Colonic mucosa (tissue), 4 donors: ENCODE results near the gene PHACTR1. TPM values are rescaled to one million over a fixed set of nuclear protein-coding genes. Genes with fewer than 3 reads are reported as not detected.
A peak's percentile ranks its signal among the peaks of the same experiment; 100 is the strongest.

Experiments used
- DNase-seq: peaks from one replicate; pipeline ENCODE4 v3.0.0-alpha.2; 2020
- H3K27ac ChIP-seq: fragments of 200-600 bp; one replicate; pipeline ENCODE4 v1.8.0; 2021
- H3K27me3 ChIP-seq: fragments of 200-600 bp; one replicate; pipeline ENCODE4 v1.8.0; 2021
- H3K36me3 ChIP-seq: fragments of 200-600 bp; one replicate; pipeline ENCODE4 v1.8.0; 2021
- H3K4me1 ChIP-seq: fragments of 200-600 bp; one replicate; pipeline ENCODE4 v1.8.0; 2021; ENCODE audit warnings: mild to moderate bottlenecking
- H3K4me3 ChIP-seq: fragments of 200-600 bp; one replicate; pipeline ENCODE4 v1.8.0; 2021
- H3K9ac ChIP-seq, 2 donors: one replicate each; pipeline ENCODE4 v1.7.0; 2013; ENCODE audit warnings: control low read depth in 2 of 2, low read depth in 2 of 2, low read length in 2 of 2
- H3K9me3 ChIP-seq: fragments of 200-600 bp; one replicate; pipeline ENCODE4 v1.8.0; 2021
- intact Hi-C: fragments of 100-400 bp; cut with DNase I; formaldehyde crosslinking; loops from one replicate; pipeline ENCODE4 v1.14.1; 2022
- total RNA-seq, 2 donors: library from RNA; stranded (reverse); fragmentation: NEBNext Ultra II Directional in 1 of 2; extraction: Animal tissue kit (Norgen Biotek cat#: 25700) in 1 of 2; gene quantifications; one replicate each; pipeline ENCODE4 v1.2.1, GENCODE V29; 2021
- TF ChIP-seq, protein P1 (sequence below): fragments of 200-600 bp; IDR thresholded peaks from one replicate; pipeline ENCODE4 v1.8.0; 2022; ENCODE audit warnings: antibody characterized with exemption, mild to moderate bottlenecking
- donor health status: healthy.
- donor health status: DM: no; HTN: no; CAD: no.
- donor health status: DM: no; HTN: no; CAD: no.

Gene PHACTR1
- total RNA-seq, 2 donors from 2014 or later = 1.7 to 2.2 TPM

DNA sequence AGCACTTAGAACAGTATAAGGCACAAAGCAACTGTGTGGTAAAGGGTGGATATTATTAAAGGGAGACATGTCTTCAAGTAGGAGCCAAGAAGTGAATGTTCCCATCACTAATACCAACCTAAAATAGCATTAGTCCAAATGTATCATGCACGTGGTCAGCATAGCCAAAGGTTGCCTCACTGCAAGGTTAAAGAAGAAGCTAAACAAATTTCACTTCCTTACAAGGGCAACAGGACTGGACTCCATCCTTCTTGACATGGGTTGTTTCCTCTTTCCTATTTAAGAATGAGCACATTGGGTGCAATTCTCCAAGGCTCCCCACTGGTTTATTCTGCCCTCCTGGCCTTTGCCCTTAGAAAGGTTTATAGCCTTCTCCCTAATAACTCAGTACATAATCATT is 186.7 kb downstream of the PHACTR1 start:
- no peak overlapping the region for H3K4me3 ChIP-seq
- no peaks in the 10 kb centered on the region for H3K36me3 ChIP-seq
- H3K4me1 ChIP-seq = no peaks in the 10 kb centered on the region
- H3K9ac ChIP-seq = no peak overlapping the region
- intact Hi-C loops = loop anchor here (10.0 kb wide), 1 partner anchor 632 kb away; no protein-coding TSS in a partner anchor
- H3K27ac ChIP-seq = no peak overlapping the region
- H3K9me3 ChIP-seq = no peaks in the 10 kb centered on the region
- TF ChIP-seq, protein P1, sequence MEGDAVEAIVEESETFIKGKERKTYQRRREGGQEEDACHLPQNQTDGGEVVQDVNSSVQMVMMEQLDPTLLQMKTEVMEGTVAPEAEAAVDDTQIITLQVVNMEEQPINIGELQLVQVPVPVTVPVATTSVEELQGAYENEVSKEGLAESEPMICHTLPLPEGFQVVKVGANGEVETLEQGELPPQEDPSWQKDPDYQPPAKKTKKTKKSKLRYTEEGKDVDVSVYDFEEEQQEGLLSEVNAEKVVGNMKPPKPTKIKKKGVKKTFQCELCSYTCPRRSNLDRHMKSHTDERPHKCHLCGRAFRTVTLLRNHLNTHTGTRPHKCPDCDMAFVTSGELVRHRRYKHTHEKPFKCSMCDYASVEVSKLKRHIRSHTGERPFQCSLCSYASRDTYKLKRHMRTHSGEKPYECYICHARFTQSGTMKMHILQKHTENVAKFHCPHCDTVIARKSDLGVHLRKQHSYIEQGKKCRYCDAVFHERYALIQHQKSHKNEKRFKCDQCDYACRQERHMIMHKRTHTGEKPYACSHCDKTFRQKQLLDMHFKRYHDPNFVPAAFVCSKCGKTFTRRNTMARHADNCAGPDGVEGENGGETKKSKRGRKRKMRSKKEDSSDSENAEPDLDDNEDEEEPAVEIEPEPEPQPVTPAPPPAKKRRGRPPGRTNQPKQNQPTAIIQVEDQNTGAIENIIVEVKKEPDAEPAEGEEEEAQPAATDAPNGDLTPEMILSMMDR = no peak
- no peak for DNase-seq
- no peaks in the 10 kb centered on the region for H3K27me3 ChIP-seq

DNA sequence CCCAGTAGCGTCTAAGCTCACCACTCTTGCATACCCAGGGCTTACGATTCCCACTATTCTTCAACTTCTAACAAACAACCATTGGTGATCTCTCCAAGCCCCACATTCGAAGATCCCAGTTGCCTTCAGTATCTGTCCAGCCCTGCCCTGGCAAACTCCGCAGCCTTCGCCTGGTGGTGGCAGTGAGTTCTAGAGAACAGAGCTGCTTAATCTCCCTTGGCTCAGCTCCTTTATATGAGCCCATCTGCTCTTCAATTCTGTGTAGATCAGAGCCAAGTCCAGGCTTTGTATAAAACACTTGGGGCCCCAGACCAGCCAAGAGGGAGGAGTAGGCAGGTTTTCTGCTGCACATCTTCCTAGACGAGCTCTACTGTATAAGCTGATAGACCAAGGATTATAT is 193.3 kb downstream of the PHACTR1 start:
- no peak overlapping the region for H3K4me3 ChIP-seq
- H3K36me3 ChIP-seq = no peaks in the 10 kb centered on the region
- no peak overlapping the region for H3K27ac ChIP-seq
- intact Hi-C loops = loop anchor here (10.0 kb wide), 1 partner anchor 625 kb away; no protein-coding TSS in a partner anchor
- H3K9me3 ChIP-seq = no peaks in the 10 kb centered on the region
- TF ChIP-seq, protein P1 = no peak
- H3K9ac ChIP-seq = no peak overlapping the region
- no peaks in the 10 kb centered on the region for H3K27me3 ChIP-seq
- DNase-seq = no peak
- H3K4me1 ChIP-seq = no peaks in the 10 kb centered on the region

DNA sequence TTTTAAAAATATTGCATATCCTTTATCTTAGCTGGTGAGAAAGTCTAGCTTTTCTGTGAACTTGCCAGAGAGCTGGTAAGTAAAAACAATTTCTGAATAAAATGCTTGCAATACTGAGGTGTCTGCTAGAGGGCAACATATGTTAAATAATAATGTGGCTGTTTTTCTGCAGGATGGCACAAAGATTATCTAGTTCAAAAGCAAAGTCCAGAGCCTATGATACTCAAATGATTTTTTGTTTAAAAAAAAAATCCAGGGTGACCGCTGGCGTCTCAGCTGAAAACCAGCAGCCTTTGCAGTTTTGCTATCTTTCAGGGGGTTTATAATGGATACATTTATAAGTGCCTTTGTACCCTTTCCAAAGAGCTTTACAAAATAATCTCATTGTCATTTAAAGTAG is 194.9 kb downstream of the PHACTR1 start:
- TF ChIP-seq, protein P1 = peak; percentile 34

GRCh38 chr6:12913201-12913600 is 196.6 kb downstream of the PHACTR1 start:
- H3K4me1 ChIP-seq = no peaks in the 10 kb centered on the region
- no peaks in the 10 kb centered on the region for H3K36me3 ChIP-seq
- TF ChIP-seq, protein P1 = no peak
- intact Hi-C loops = loop anchor here (2.0 kb wide), 1 partner anchor 420 kb away; no protein-coding TSS in a partner anchor
- H3K27me3 ChIP-seq = no peaks in the 10 kb centered on the region
- no peak overlapping the region for H3K4me3 ChIP-seq
- H3K9me3 ChIP-seq = no peaks in the 10 kb centered on the region
- DNase-seq = no peak
- no peak overlapping the region for H3K9ac ChIP-seq
- H3K27ac ChIP-seq = no peak overlapping the region

More for the DNA sequence above, 194.9 kb downstream of the PHACTR1 start:
- Histone ChIP-seq H3K4me1 (no peaks in the 10 kb centered on the region), H3K27ac (no peak overlapping the region), H3K4me3 (no peak overlapping the region), H3K27me3 (no peaks in the 10 kb centered on the region), H3K9me3 (no peaks in the 10 kb centered on the region), H3K36me3 (no peaks in the 10 kb centered on the region), H3K9ac (no peak overlapping the region)
- intact Hi-C loops = no loop called here
- no peak for DNase-seq

GRCh38 chr6:12916006-12916405 is 199.4 kb downstream of the PHACTR1 start:
- Histone ChIP-seq H3K4me3 (no peak overlapping the region), H3K27me3 (no peaks in the 10 kb centered on the region), H3K9ac (no peak overlapping the region), H3K4me1 (no peaks in the 10 kb centered on the region), H3K36me3 (no peaks in the 10 kb centered on the region), H3K9me3 (no peaks in the 10 kb centered on the region), H3K27ac (no peak overlapping the region)
- TF ChIP-seq, protein P1 = no peak
- intact Hi-C loops = no loop called here
- no peak for DNase-seq
